Right ventricle myocardium superior (tissue), 1 donor: Measurements from ENCODE around the gene ENG. TPM values are rescaled to one million over a fixed set of nuclear protein-coding genes. Genes with fewer than 3 reads are reported as not detected.
"Not testable (repeated sequence)": the region's sequence is repeated elsewhere in the genome, so short reads cannot be mapped to it uniquely, and the experiment has no call there.

Experiments
- ATAC-seq: fragments of 200-7000 bp; cut with Tn5 transposase; one replicate; pipeline ENCODE4 v1.9.1; 2020; ENCODE audit warnings: mild to moderate bottlenecking; ENCODE audit not compliant: poor library complexity
- DNase-seq: peaks from one replicate; pipeline ENCODE4 v3.0.0-alpha.2; 2020
- intact Hi-C: fragments of 100-400 bp; cut with DNase I; formaldehyde crosslinking; loops from one replicate; pipeline ENCODE4 v1.11.2; 2022
- total RNA-seq: library from RNA; stranded (reverse); fragmentation: NEBNext Ultra II Directional; extraction: Animal tissue kit (Norgen Biotek cat#: 25700); gene quantifications from one replicate; pipeline ENCODE4 v1.2.1, GENCODE V29; 2021
- donor health status: DM: no; HTN: yes; CAD: no; lungs with severe emphysema.

The ENG gene
- total RNA-seq, 1 donor from 2014 or later, result 118 TPM

GRCh38 chr9:127788337-127789011 is 66.0 kb downstream of the ENG start:
- no peak for DNase-seq
- no peak for ATAC-seq
- intact Hi-C loops, result loop anchor here (5.0 kb wide), 1 partner anchor 79 kb away; no protein-coding TSS in a partner anchor

GRCh38 chr9:127786773-127787104 is 67.7 kb downstream of the ENG start:
- DNase-seq (no peak), ATAC-seq (no peak)
- intact Hi-C loops, result loop anchor here (5.0 kb wide), 1 partner anchor 81 kb away; no protein-coding TSS in a partner anchor

DNA sequence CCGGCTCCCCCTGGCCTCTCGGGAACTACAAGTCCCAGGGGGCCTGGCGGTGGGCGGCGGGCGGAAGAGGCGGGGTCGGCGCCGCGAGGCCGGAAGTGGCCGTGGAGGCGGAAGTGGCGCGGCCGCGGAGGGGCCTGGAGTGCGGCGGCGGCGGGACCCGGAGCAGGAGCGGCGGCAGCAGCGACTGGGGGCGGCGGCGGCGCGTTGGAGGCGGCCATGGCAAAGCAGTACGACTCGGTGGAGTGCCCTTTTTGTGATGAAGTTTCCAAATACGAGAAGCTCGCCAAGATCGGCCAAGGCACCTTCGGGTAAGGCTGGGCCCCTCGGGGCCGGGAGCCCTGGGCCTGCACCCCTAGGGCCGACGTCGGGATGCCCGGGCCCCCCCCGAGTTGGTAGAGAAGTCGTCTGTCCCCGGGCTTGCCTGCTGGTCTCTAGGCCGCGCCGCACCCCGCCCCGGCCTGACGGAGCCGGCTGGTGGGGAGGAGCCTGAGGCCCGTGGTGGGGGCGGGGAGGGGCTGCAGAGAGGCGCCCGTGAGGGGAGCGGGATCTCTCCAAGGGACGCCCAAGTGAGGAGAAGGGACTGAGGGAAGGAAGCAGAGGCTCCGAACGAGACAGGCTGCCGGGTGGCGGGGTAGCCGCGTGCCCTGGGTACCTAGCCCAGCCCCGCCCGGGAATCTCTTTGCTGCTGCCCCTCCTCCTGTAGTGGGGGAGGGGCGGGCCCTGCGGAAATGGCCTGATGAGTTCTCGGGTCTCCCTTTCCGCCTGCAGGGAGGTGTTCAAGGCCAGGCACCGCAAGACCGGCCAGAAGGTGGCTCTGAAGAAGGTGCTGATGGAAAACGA is 68.3 kb downstream of the ENG start, which contains the start of gene CDK9:
CDK9 (plus strand) TSS at position 102 of the 840 bp plus-strand sequence; CDS start at position 217, 115 bp downstream.
- intact Hi-C loops, result loop anchor here (5.0 kb wide), 1 partner anchor 81 kb away; no protein-coding TSS in a partner anchor
- ATAC-seq (peak; percentile 85), DNase-seq (peak; percentile 95)

DNA sequence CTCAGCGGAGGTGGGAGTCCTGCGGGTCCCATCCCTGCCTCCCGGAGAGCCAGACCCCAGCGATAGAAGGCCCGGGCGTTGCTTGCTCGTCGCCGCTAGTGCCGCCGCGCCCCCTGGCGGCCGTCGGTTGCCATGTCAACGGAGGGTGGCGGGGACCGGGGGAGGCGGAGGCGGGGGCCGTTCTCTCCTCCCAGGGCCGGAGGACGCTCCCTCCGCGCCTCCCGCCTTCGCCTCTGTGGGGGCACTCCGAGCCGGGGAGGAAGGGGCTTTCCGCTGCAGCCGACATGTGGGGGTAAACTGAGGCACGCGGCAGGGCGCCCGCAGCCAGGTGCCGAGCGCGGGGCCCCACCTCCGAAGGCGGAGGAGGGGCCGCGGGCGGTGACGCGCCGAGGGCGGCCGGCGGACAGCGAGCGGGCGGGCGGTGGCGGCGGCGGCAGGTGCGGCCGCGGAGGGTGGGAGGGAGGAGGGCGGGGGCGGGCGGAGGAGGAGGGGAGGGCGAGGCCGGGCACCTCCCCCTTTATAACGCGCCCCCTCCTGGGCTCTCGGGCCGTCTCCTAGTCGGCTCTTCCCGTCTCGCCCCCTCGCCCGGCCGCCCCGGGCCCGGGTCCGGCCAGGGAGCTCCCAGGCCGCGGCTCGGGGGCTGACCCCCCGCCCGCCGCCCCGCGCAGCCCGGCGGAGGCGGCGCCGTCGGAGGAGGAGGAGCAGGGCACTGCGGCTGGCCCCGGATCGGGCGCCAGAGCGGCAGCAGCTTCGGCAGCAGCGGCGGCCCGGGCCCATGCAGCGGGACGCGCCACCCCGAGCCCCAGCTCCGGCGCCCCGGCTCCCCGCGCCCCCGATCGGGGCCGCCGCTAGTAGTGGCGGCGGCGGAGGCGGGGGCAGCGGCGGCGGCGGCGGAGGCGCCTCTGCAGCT is 69.2 kb downstream of the ENG start:
- DNase-seq, result peak; percentile 93
- intact Hi-C loops, result loop anchor here (5.0 kb wide), 1 partner anchor 82 kb away; no protein-coding TSS in a partner anchor
- peak; percentile 76 for ATAC-seq

DNA sequence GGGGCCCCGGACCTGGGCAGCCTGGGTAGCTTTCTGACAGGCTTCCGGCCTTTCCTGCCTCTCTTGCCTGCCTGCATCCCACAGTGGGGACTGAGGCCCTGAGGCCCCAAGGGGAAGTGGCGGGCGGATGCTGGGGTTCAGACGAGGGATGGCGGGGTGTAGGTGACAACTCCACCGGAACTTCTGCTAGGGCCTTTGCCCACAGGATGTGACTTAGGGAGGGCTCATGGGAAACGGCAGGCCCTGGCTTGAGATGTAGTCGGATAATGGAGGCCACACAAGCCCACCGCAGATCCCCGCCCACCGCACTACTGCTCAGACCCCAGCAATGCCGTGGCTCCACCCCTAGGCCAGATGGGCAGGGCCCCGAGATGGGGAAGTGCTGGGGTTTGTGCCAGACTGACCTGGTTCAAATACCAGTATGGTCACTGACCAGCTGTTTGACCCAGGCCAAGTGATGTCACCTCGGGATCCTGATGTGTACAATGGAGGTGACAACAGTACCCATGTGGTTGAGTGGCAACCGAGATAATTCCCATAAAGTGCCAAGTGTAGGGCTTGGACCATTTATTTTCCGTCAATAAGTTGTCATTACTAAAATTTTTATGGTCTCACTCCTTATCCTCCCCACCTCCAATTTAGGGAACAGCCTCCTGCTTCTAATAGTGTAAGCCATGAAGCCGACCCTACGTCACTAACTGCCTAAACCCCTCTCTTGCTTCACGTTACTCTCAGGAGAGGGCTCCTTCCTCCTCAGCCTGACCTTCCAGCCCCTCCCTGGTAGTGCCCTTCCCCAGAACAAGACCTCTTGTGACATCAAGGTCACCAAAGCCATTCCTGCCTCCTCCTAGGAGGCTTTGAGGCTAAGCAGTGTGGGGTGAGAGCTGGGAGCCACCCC is 71.1 kb downstream of the ENG start:
- DNase-seq (peak; percentile 75), ATAC-seq (no peak)
- intact Hi-C loops, result loop anchor here (5.0 kb wide), 1 partner anchor 46 kb away; the partner anchor contains the start of gene TOR2A

- ATAC-seq, result no peak
- intact Hi-C loops, result loop anchor here (5.0 kb wide), 1 partner anchor 45 kb away; the partner anchor contains the start of gene TOR2A
- no peak for DNase-seq
Observed at GRCh38 chr9:127781806-127782205, 72.7 kb downstream of the ENG start.

- intact Hi-C loops, result loop anchor here (5.0 kb wide), 1 partner anchor 44 kb away; the partner anchor contains the start of gene TOR2A
- ATAC-seq, result not testable (repeated sequence)
- DNase-seq, result peak; percentile 30
Observed at GRCh38 chr9:127780909-127781308, 73.5 kb downstream of the ENG start.

DNA sequence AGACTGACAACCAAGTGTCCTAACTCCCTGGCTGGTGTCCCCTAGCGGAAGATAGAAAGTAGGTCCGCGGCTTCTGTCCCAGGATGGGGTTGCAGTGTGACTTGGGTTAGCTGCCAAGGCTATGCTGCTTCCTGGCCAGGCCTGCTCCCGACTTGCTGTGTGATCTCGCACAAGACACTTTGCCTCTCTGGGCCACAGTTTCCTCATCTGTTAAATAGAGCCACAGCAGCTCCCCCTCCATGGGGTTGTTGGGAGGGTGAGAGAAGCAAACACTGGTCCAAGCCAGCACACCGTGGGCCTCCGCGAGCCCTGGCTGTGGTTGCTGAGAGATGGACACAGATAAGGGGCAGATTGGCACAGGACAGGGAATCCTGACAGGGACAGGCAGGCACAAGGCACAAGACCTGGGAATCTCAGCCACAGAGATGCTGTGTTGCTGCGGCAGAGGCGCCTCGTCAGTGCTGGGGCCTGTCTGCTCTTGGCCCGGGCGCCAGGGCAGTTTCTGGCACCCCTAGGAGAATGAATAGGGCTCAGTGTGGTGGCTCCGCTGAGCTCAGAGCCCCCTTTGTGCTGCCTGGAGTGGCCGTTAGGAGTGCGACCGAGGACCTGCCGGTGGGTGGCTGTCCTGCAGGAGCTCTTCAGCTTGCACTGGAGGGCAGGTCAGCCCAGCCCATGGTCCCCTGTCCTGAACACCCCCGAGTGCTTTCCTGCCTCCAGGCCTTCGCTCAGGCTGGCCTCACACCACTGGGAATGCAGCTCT is 74.2 kb downstream of the ENG start:
- intact Hi-C loops, result loop anchor here (5.0 kb wide), 1 partner anchor 43 kb away; the partner anchor contains the start of gene TOR2A
- DNase-seq, result peak; percentile 36
- ATAC-seq, result no peak

GRCh38 chr9:127779136-127779981 is 75.1 kb downstream of the ENG start:
- intact Hi-C loops, result no loop called here
- peak; percentile 29 for ATAC-seq
- no peak for DNase-seq

GRCh38 chr9:127778280-127779135 is 76.0 kb downstream of the ENG start, which contains the start of gene SH2D3C:
TSS of gene SH2D3C (minus strand) at chr9:127778666. CDS start at chr9:127778627, 39 bp downstream.
- ATAC-seq, result peak; percentile 67
- intact Hi-C loops, result no loop called here

GRCh38 chr9:127777368-127777980 is 77.0 kb downstream of the ENG start:
- DNase-seq (no peak), ATAC-seq (no peak)
- intact Hi-C loops, result no loop called here

More at GRCh38 chr9:127778280-127779135, 76.0 kb downstream of the ENG start, which contains the start of gene SH2D3C:
- peak; percentile 78 for DNase-seq

- no peak for ATAC-seq
- intact Hi-C loops, result no loop called here
Observed at GRCh38 chr9:127776924-127777289, 77.6 kb downstream of the ENG start.

DNA sequence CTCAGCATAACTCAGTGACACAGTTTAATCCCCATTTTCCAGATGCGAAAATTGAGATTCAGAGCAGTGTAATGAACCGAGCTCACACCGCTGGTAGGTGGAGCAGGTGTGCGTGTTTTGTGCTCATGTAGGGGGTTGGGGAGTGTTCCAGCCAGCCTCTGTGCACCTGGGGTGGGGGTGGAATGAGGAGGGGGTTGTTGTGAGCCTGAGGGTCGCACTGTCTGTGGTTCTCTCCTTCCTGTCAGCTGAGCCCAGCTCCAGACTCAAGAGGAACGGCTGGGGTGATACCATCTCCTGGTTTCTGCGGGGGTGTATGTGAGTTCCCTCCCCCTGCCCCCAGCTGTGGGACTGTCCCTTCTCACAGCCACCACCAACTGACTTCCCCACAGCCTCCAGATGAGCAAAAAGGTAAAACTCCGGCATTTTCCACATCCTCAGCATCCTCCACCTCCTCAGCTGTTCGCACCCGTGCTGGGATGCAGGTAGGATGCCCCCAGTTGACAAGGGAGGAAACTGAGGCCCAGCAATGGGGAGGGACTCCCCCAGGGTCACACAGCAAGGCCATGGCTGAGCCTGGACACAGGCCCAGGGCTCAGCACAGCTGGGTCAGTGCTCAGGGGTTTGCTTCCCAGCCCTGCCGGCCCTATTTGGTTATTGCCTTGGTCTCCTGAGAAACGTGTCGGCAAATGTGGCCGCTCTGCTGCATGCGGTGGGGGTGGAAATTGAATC is 78.1 kb downstream of the ENG start:
- ATAC-seq (no peak), DNase-seq (peak; percentile 62)
- intact Hi-C loops, result no loop called here

More at GRCh38 chr9:127776924-127777289, 77.6 kb downstream of the ENG start:
- no peak for DNase-seq

- no peak for ATAC-seq
- intact Hi-C loops, result no loop called here
- DNase-seq, result no peak
Observed at GRCh38 chr9:127773981-127774380, 80.5 kb downstream of the ENG start.
